Dedifferentiated amniotic fluid mesenchymal stem cell (primary cell): ENCODE measurements around the gene C11orf21.

ENCODE experiments used
- DNase-seq: peaks from one replicate; pipeline ENCODE4 v3.0.0-alpha.2; 2016; ENCODE audit errors: extremely low spot score

The C11orf21 gene

GRCh38 chr11:2271327-2272227 is 30.1 kb downstream of the C11orf21 start:
- no peak for DNase-seq

- DNase-seq = no peak
Measured at GRCh38 chr11:2271077-2271326, 30.7 kb downstream of the C11orf21 start.

GRCh38 chr11:2270322-2271076 is 31.2 kb downstream of the C11orf21 start, which contains the start of gene ASCL2:
Gene ASCL2 (minus strand): TSS chr11:2270588. CDS start chr11:2270332, 256 bp downstream.
- no peak for DNase-seq

- DNase-seq = no peak
Measured at GRCh38 chr11:2269601-2270321, 32.0 kb downstream of the C11orf21 start.

GRCh38 chr11:2268729-2269600 is 32.8 kb downstream of the C11orf21 start:
- no peak for DNase-seq

GRCh38 chr11:2267851-2268728 is 33.6 kb downstream of the C11orf21 start:
- no peak for DNase-seq

GRCh38 chr11:2267306-2267850 is 34.3 kb downstream of the C11orf21 start:
- no peak for DNase-seq

- no peak for DNase-seq
Measured at GRCh38 chr11:2266586-2267305, 35.0 kb downstream of the C11orf21 start.

- DNase-seq = no peak
Measured at GRCh38 chr11:2265854-2266585, 35.7 kb downstream of the C11orf21 start.

- no peak for DNase-seq
Measured at GRCh38 chr11:2265396-2265795, 36.3 kb downstream of the C11orf21 start.

GRCh38 chr11:2264366-2265053 is 37.2 kb downstream of the C11orf21 start:
- DNase-seq = no peak

- DNase-seq = no peak
Measured at GRCh38 chr11:2263724-2264360, 37.9 kb downstream of the C11orf21 start.

- no peak for DNase-seq
Measured at GRCh38 chr11:2263071-2263565, 38.6 kb downstream of the C11orf21 start.

GRCh38 chr11:2262301-2263070 is 39.2 kb downstream of the C11orf21 start:
- no peak for DNase-seq

GRCh38 chr11:2261436-2262230 is 40.1 kb downstream of the C11orf21 start:
- DNase-seq = no peak
